Measurements from ENCODE around the gene LPIN3.

DNA sequence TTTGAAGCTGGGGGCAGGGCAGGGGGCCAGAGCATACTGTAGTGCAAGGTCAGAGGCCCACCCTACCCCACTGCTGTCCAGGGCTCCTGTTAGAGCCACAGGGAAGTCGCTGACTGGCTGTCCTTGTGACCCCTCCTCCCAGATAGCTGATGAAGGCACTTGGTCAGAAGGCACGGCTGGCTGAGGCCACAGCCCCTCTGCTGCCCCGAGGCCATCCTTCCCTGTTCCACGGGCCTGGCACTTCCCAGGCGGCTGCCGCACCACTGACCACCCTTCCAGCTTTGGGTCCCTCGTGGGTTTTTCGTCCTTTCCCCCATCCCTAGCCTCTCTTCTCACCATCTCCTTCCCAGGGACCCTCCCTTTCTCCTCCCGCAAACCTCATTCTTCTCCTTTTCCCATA is 35.2 kb downstream of the LPIN3 start:
- TF ChIP-seq CTCF (IDR thresholded peaks at IDR 0.05) (no peak), EZH2 (IDR thresholded peaks at IDR 0.05) (no peak), EZH2phosphoT487 (IDR thresholded peaks at IDR 0.05) (no peak)
